SKM-1 treated with dmso at 0.1 percent for 144 hours (cell line): ENCODE measurements around the gene MCEMP1.
A peak's percentile ranks its signal among the peaks of the same experiment; 100 is the strongest.

ENCODE experiments used
- DNase-seq: peaks from one replicate; lab custom pipeline; 2025; ENCODE audit not compliant: unreplicated experiment; lab: John Stamatoyannopoulos, UW

MCEMP1 gene

GRCh38 chr19:7676854-7677253, at the start of gene MCEMP1:
Gene MCEMP1 (plus strand): TSS chr19:7677090. CDS start chr19:7677121, 31 bp downstream.
- DNase-seq, result peak; percentile 65

GRCh38 chr19:7627166-7627565, 49.7 kb upstream of the MCEMP1 start:
- DNase-seq, result no peak

- DNase-seq, result no peak
Measured at GRCh38 chr19:7628589-7629311, 48.1 kb upstream of the MCEMP1 start.

- peak; percentile 98 for DNase-seq
Measured at GRCh38 chr19:7629347-7630054, 47.4 kb upstream of the MCEMP1 start, which contains the start of the genes PET100 and XAB2. Gene PET100 (plus strand): TSS chr19:7629793. CDS start chr19:7629834, 41 bp downstream. Gene XAB2 (minus strand): TSS chr19:7629545. CDS start chr19:7629527, 18 bp downstream.

GRCh38 chr19:7631577-7631976, 45.3 kb upstream of the MCEMP1 start:
- DNase-seq, result no peak

- no peak for DNase-seq
Measured at GRCh38 chr19:7632340-7633203, 44.3 kb upstream of the MCEMP1 start.

- no peak for DNase-seq
Measured at GRCh38 chr19:7633698-7634097, 43.2 kb upstream of the MCEMP1 start, which contains the start of gene PCP2. Gene PCP2 (minus strand): TSS chr19:7633719. CDS start chr19:7633457, 262 bp downstream.

- DNase-seq, result no peak
Measured at GRCh38 chr19:7635670-7636069, 41.2 kb upstream of the MCEMP1 start.

- no peak for DNase-seq
Measured at GRCh38 chr19:7636317-7636690, 40.6 kb upstream of the MCEMP1 start.

- DNase-seq, result peak; percentile 31
Measured at GRCh38 chr19:7636691-7637373, 40.1 kb upstream of the MCEMP1 start, which contains the start of gene STXBP2. Gene STXBP2 (plus strand): TSS chr19:7637110. CDS start chr19:7637150, 40 bp downstream.

GRCh38 chr19:7637374-7638256, 39.3 kb upstream of the MCEMP1 start:
- no peak for DNase-seq

GRCh38 chr19:7638802-7639465, 38.0 kb upstream of the MCEMP1 start:
- no peak for DNase-seq

- no peak for DNase-seq
Measured at GRCh38 chr19:7639863-7640348, 37.0 kb upstream of the MCEMP1 start.

- DNase-seq, result no peak
Measured at GRCh38 chr19:7640803-7641202, 36.1 kb upstream of the MCEMP1 start.

GRCh38 chr19:7641290-7642276, 35.3 kb upstream of the MCEMP1 start:
- no peak for DNase-seq

- no peak for DNase-seq
Measured at GRCh38 chr19:7642295-7643030, 34.4 kb upstream of the MCEMP1 start.

- no peak for DNase-seq
Measured at GRCh38 chr19:7643031-7643415, 33.9 kb upstream of the MCEMP1 start.
